Keratinocyte (primary cell): Measurements from ENCODE around the gene ITSN1. TPM values are rescaled to one million over a fixed set of nuclear protein-coding genes. Genes with fewer than 3 reads are reported as not detected.

Experiments
- DNase-seq: peaks from one replicate; pipeline ENCODE4 v3.0.0-alpha.2; 2011; ENCODE audit warnings: low read depth, missing footprints, low spot score
- FAIRE-seq: peaks from 2 replicates; lab custom pipeline; 2011; peaks lifted over from hg19 to GRCh38; lab: Jason Lieb, UNC
- H2AFZ ChIP-seq: 2 replicates; pipeline ENCODE4 v1.6.0; 2012; ENCODE audit warnings: low read length, control low read depth, inconsistent platforms; ENCODE audit not compliant: control insufficient read depth
- H3K27ac ChIP-seq: 2 replicates; pipeline ENCODE4 v1.5.1; 2011; ENCODE audit warnings: low read length; ENCODE audit not compliant: control insufficient read depth, insufficient read depth
- H3K27me3 ChIP-seq: 3 replicates; pipeline ENCODE4 v1.6.0; 2011; ENCODE audit warnings: low read length; ENCODE audit not compliant: control insufficient read depth, insufficient read depth; ENCODE audit errors: extremely low read depth
- H3K36me3 ChIP-seq, 2 experiments: 2 replicates in 1 of 2; 3 replicates in 1 of 2; pipeline ENCODE4 v1.5.1; 2011; ENCODE audit warnings: low read length in 2 of 2, mild to moderate bottlenecking in 1 of 2; ENCODE audit not compliant: control insufficient read depth in 2 of 2, insufficient read depth in 2 of 2; ENCODE audit errors: extremely low read depth in 1 of 2
- H3K4me1 ChIP-seq: 3 replicates; pipeline ENCODE4 v1.5.1; 2011; ENCODE audit warnings: low read length; ENCODE audit not compliant: control insufficient read depth, insufficient read depth; ENCODE audit errors: extremely low read depth
- H3K4me2 ChIP-seq: 3 replicates; pipeline ENCODE4 v1.6.0; 2011; ENCODE audit warnings: low read depth, low read length; ENCODE audit not compliant: control insufficient read depth, insufficient read depth; ENCODE audit errors: extremely low read depth
- H3K4me3 ChIP-seq, 3 experiments: fragments of 200-600 bp in 1 of 3; sonication (generic) in 1 of 3; 2 replicates in 2 of 3; 3 replicates in 1 of 3; pipeline ENCODE4 v1.5.1; 2011 to 2016; ENCODE audit warnings: low read length in 3 of 3, mild to moderate bottlenecking in 3 of 3, control low read depth in 2 of 3, inconsistent platforms in 1 of 3, low read depth in 1 of 3, mixed read lengths in 1 of 3, mixed run types in 1 of 3, moderate library complexity in 1 of 3; ENCODE audit not compliant: control insufficient read depth in 2 of 3, insufficient read depth in 2 of 3; ENCODE audit errors: extremely low read depth in 1 of 3
- H3K79me2 ChIP-seq: 2 replicates; pipeline ENCODE4 v1.6.0; 2012; ENCODE audit warnings: low read length; ENCODE audit not compliant: control insufficient read depth, insufficient read depth
- H3K9ac ChIP-seq: 3 replicates; pipeline ENCODE4 v1.6.0; 2011; ENCODE audit warnings: low read length; ENCODE audit not compliant: control insufficient read depth, insufficient read depth; ENCODE audit errors: extremely low read depth
- H3K9me1 ChIP-seq: 3 replicates; pipeline ENCODE4 v1.6.0; 2011; ENCODE audit warnings: low read length; ENCODE audit not compliant: control insufficient read depth, insufficient read depth; ENCODE audit errors: extremely low read depth
- H3K9me3 ChIP-seq: 2 replicates; pipeline ENCODE4 v1.5.1; 2012; ENCODE audit warnings: low read depth, low read length; ENCODE audit not compliant: control insufficient read depth
- H4K20me1 ChIP-seq: 3 replicates; pipeline ENCODE4 v1.6.0; 2011; ENCODE audit warnings: low read length; ENCODE audit not compliant: control insufficient read depth, insufficient read depth; ENCODE audit errors: extremely low read depth
- EZH2 ChIP-seq: IDR thresholded peaks from one replicate; pipeline ENCODE4 v1.6.1; 2012; ENCODE audit warnings: inconsistent platforms, mild to moderate bottlenecking, low read length, moderate library complexity
- dilution Hi-C: fragments of 300-500 bp; cut with MboI; formaldehyde crosslinking; loops from one replicate; pipeline ENCODE4 v1.7.0; 2020; ENCODE audit warnings: low sequenced_read_pairs; ENCODE audit not compliant: extremely low pct_ligation_motif_present
- polyA plus RNA-seq, 5 experiments: library from polyadenylated mRNA; depleted of rRNA in 3 of 5; stranded (reverse) in 3 of 5; stranded (forward) in 1 of 5; unstranded in 1 of 5; fragments of >200 nt; gene quantifications; 1 replicate in 1 of 5; 2 replicates in 3 of 5; 3 replicates in 1 of 5; pipeline versions ENCODE4 v1.2.1 to v1.2.3, GENCODE V29; 2011 to 2012; ENCODE audit warnings: missing spikeins in 2 of 5, low read depth in 1 of 5, low replicate concordance in 1 of 5
- TF ChIP-seq, protein P1 (sequence below), 3 experiments: IDR thresholded peaks in 1 of 3; conservative IDR thresholded peaks in 1 of 3; optimal IDR thresholded peaks in 1 of 3; 2 replicates in 2 of 3; 3 replicates in 1 of 3; pipeline versions ENCODE3 to v1.5.1; 2011; ENCODE audit warnings: low read length in 3 of 3, mild to moderate bottlenecking in 3 of 3, moderate library complexity in 2 of 3, control low read depth in 1 of 3, inconsistent platforms in 1 of 3; ENCODE audit not compliant: insufficient read depth in 2 of 3; ENCODE audit errors: extremely low read depth in 1 of 3

ITSN1 gene
- polyA plus RNA-seq, 1 donor (not counting 4 experiments of a cell fraction or from before 2014, with no cell fraction given), result 34.3 TPM

DNA sequence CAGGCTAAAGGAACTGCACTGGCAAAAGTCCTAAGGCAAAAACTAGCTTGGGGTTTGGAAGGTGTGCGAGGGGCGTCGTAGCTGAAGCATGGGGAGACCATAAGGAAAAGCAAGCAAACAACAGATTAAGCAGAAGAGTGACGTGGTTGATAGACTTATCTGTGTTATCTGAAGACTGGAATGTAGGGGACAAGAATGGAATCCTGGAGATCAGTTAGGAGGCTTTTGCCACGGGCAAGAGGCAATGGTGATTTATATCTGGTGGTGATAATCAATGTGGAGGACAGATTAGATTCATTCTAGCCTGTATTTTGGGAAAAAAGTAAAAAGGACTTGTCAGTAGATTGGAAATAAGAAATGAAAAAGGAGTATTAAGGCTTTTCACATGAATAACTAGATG lies 97.4 kb downstream of the ITSN1 start:
- Histone ChIP-seq H2AFZ (no peak overlapping the region), H3K4me2 (no peak overlapping the region), H3K4me1 (no peaks in the 10 kb centered on the region), H3K9ac (no peak overlapping the region), H3K27ac (no peak overlapping the region), H4K20me1 (no peaks in the 10 kb centered on the region), H3K36me3 (peaks cover 6 to 10% of the 10 kb centered on the region in 2 experiments), H3K9me1 (no peaks in the 10 kb centered on the region), H3K79me2 (no peaks in the 10 kb centered on the region), H3K9me3 (no peaks in the 10 kb centered on the region), H3K4me3 (no peak overlapping the region), H3K27me3 (no peaks in the 10 kb centered on the region)
- dilution Hi-C loops, result no loop called here
- DNase-seq (no peak), FAIRE-seq (no peak)
- TF ChIP-seq EZH2, result no peak
- TF ChIP-seq, protein P1, sequence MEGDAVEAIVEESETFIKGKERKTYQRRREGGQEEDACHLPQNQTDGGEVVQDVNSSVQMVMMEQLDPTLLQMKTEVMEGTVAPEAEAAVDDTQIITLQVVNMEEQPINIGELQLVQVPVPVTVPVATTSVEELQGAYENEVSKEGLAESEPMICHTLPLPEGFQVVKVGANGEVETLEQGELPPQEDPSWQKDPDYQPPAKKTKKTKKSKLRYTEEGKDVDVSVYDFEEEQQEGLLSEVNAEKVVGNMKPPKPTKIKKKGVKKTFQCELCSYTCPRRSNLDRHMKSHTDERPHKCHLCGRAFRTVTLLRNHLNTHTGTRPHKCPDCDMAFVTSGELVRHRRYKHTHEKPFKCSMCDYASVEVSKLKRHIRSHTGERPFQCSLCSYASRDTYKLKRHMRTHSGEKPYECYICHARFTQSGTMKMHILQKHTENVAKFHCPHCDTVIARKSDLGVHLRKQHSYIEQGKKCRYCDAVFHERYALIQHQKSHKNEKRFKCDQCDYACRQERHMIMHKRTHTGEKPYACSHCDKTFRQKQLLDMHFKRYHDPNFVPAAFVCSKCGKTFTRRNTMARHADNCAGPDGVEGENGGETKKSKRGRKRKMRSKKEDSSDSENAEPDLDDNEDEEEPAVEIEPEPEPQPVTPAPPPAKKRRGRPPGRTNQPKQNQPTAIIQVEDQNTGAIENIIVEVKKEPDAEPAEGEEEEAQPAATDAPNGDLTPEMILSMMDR (optimal IDR thresholded peaks at IDR 0.05 in 1 of 3, IDR thresholded peaks at IDR 0.05 in 1 of 3, conservative IDR thresholded peaks at IDR 0.05 in 1 of 3; ENCODE audit: extremely low read depth in 1 of 3, insufficient read depth in 2 of 3, low read length in 3 of 3), result no peak

DNA sequence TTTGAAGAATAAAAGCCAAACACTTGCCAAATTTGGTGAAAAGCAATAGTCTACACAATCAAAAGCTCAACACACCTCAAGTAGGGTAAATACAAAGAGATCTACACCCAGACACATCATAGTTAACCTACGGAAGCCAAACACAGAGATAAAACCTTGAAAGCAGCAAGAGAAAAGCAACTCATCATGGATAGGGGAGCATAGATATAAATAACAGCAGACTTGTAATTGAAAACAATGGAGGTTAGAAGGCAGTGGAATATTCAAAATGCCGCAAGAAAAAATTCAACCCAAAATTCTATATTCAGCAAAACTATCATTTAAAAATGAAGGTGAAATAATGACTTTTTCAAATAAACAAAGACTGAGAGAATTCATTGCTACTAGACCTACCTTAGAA lies 105.1 kb downstream of the ITSN1 start:
- H3K9ac ChIP-seq, result no peak overlapping the region
- peaks cover 4 to 9% of the 10 kb centered on the region in 2 experiments for H3K36me3 ChIP-seq
- no peak overlapping the region for H3K4me3 ChIP-seq
- H3K27ac ChIP-seq, result no peak overlapping the region
- H3K4me2 ChIP-seq, result no peak overlapping the region
- H3K4me1 ChIP-seq, result no peaks in the 10 kb centered on the region
- no peak for DNase-seq
- H4K20me1 ChIP-seq, result no peaks in the 10 kb centered on the region
- H2AFZ ChIP-seq, result no peak overlapping the region
- FAIRE-seq, result no peak
- no peaks in the 10 kb centered on the region for H3K9me3 ChIP-seq
- dilution Hi-C loops, result no loop called here
- H3K27me3 ChIP-seq, result no peaks in the 10 kb centered on the region
- H3K79me2 ChIP-seq, result no peaks in the 10 kb centered on the region
- no peaks in the 10 kb centered on the region for H3K9me1 ChIP-seq
- TF ChIP-seq EZH2, result no peak
- TF ChIP-seq, protein P1 (optimal IDR thresholded peaks at IDR 0.05 in 1 of 3, IDR thresholded peaks at IDR 0.05 in 1 of 3, conservative IDR thresholded peaks at IDR 0.05 in 1 of 3; ENCODE audit: extremely low read depth in 1 of 3, insufficient read depth in 2 of 3, low read length in 3 of 3), result no peak
